HG03354 (cell line): Measurements from ENCODE around the gene STRIP1.
"Not testable (repeated sequence)": the region's sequence is repeated elsewhere in the genome, so short reads cannot be mapped to it uniquely, and the experiment has no call there.

ENCODE experiments used
- ATAC-seq: cut with Tn5 transposase; IDR thresholded peaks from one replicate; pipeline ENCODE4 v1.9.1; 2021; ENCODE audit warnings: mild to moderate bottlenecking; ENCODE audit not compliant: unreplicated experiment, poor library complexity, severe bottlenecking

The STRIP1 gene

GRCh38 chr1:110065841-110066240 lies 31.4 kb downstream of the STRIP1 start:
- ATAC-seq = no peak

GRCh38 chr1:110067479-110067892 lies 33.1 kb downstream of the STRIP1 start:
- ATAC-seq = no peak

- no peak for ATAC-seq
Observed at GRCh38 chr1:110067893-110068645, 33.6 kb downstream of the STRIP1 start.

- no peak for ATAC-seq
Observed at GRCh38 chr1:110068646-110069403, 34.4 kb downstream of the STRIP1 start.

GRCh38 chr1:110069404-110070281 lies 35.2 kb downstream of the STRIP1 start:
- no peak for ATAC-seq

GRCh38 chr1:110070282-110070669 lies 35.9 kb downstream of the STRIP1 start:
- no peak for ATAC-seq

GRCh38 chr1:110070671-110071242 lies 36.3 kb downstream of the STRIP1 start, which contains the start of gene ALX3:
Gene ALX3 (minus strand): TSS chr1:110070672. CDS start chr1:110070612, 60 bp downstream.
- ATAC-seq = no peak

- ATAC-seq = no peak
Observed at GRCh38 chr1:110074166-110074565, 39.7 kb downstream of the STRIP1 start.

GRCh38 chr1:110076789-110077500 lies 42.5 kb downstream of the STRIP1 start:
- ATAC-seq = no peak

- ATAC-seq = not testable (repeated sequence)
Observed at GRCh38 chr1:110079995-110080394, 45.6 kb downstream of the STRIP1 start.

GRCh38 chr1:110081061-110081460 lies 46.6 kb downstream of the STRIP1 start:
- no peak for ATAC-seq

- ATAC-seq = no peak
Observed at GRCh38 chr1:110082477-110082876, 48.1 kb downstream of the STRIP1 start.

- no peak for ATAC-seq
Observed at GRCh38 chr1:110083061-110083865, 48.8 kb downstream of the STRIP1 start.

- ATAC-seq = no peak
Observed at GRCh38 chr1:110083866-110084226, 49.4 kb downstream of the STRIP1 start.

GRCh38 chr1:110084227-110085078 lies 50.0 kb downstream of the STRIP1 start:
- ATAC-seq = no peak

GRCh38 chr1:110085671-110086070 lies 51.2 kb downstream of the STRIP1 start:
- ATAC-seq = no peak

- no peak for ATAC-seq
Observed at GRCh38 chr1:110086961-110087360, 52.5 kb downstream of the STRIP1 start.
